Measurements from ENCODE around the gene TIMELESS.

GRCh38 chr12:56425940-56426438, 23.2 kb downstream of the TIMELESS start:
- TF ChIP-seq CTCF (IDR thresholded peaks at IDR 0.05) (no peak), POLR2A (IDR thresholded peaks at IDR 0.05; ENCODE audit: low read depth) (no peak), POLR2AphosphoS5 (IDR thresholded peaks at IDR 0.05) (no peak)
